ENCODE data around the gene TPRX2. TPM values are rescaled to one million over a fixed set of nuclear protein-coding genes. Genes with fewer than 3 reads are reported as not detected.
"Not testable (repeated sequence)": the region's sequence is repeated elsewhere in the genome, so short reads cannot be mapped to it uniquely, and the experiment has no call there.

TPRX2 gene
- total RNA-seq, 1 experiment from 2014 or later, result not detected

DNA sequence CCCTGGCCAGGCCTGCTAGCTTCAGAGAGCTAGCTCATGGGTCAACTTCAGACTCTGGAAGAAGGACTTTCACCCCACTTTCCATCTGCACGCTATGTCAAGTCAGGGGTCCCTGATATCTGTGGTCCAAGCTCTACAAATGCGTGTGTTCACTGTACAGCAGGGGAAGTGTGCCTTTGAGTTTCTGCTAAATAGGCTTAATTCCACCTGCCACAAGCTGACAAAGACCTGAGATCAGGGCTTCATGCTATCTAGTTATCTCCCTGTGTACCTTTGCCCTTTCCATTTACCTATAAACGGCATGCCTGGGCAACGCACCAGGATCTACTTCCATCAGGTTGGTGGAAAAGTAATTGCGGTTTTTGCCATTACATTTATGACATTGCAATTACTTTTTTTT, 37.7 kb downstream of the TPRX2 start:
- no peak for DNase-seq (ENCODE audit: low read depth, low spot score)

DNA sequence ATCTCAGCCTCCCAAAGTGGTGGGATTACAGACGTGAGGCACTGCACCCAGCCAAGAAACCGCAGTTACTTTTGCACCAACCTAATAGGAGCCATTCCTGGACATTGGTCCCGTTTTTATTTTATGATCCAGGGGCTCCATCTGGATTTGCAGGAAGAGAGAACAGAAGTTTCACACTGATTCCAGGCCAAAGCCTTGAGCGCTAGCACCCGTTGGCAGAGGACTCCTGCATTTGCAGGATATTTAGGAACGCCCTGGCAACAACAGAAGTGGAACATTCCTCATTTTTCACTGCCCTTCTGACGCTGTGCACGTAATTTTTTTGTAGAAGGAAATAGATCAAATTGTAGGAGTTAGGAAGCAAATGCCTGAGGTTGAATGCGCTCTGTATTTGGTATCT, 38.8 kb downstream of the TPRX2 start:
- in situ Hi-C loops (cut with HindIII; ENCODE audit: low pct_unique_long_range_greater_than_20kb, low sequenced_read_pairs), result no loop called here
- no peak for DNase-seq (ENCODE audit: low read depth, low spot score)

More for the DNA sequence above, 37.7 kb downstream of the TPRX2 start:
- in situ Hi-C loops (cut with HindIII; ENCODE audit: low pct_unique_long_range_greater_than_20kb, low sequenced_read_pairs), result no loop called here

DNA sequence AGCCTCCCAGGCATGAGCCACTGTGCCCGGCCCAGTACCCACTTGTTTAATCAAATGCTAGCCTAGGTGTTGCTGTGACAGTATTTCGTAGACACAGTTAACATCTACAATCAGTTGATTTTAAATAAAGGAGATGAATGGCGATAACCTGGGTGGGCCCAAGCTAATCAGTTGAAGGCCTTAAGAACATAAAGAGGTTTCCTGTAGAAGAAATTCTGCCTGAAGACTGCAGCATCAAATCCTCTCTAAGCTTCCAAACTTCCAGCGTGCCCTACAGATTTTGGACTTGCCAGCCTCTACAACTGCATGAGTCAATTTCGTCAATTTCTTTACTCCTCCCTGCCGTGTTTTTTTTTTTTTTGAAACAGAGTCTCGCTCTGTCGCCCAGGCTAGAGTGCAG, 40.3 kb downstream of the TPRX2 start:
- in situ Hi-C loops (cut with HindIII; ENCODE audit: low pct_unique_long_range_greater_than_20kb, low sequenced_read_pairs), result no loop called here
- DNase-seq (ENCODE audit: low read depth, low spot score), result no peak

DNA sequence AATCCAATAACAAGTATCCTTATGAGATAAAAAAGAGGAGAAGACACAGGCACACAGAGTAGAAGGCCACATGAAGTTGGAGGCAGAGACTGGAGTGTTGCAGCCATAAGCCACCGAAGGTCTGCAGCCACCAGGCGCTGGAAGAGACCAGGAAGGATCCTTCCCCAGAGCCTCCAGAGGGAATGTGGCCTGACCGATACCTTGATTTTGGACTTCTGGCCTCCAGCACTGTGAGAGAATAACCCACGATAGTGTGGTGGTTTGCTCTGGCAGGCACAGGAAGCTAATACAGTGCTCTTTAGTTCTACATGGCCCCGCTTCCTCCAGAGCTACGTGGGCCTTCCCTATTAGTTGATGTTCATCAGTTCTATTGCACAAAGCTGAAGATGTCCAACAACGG, 42.3 kb downstream of the TPRX2 start:
- in situ Hi-C loops (cut with HindIII; ENCODE audit: low pct_unique_long_range_greater_than_20kb, low sequenced_read_pairs), result no loop called here

DNA sequence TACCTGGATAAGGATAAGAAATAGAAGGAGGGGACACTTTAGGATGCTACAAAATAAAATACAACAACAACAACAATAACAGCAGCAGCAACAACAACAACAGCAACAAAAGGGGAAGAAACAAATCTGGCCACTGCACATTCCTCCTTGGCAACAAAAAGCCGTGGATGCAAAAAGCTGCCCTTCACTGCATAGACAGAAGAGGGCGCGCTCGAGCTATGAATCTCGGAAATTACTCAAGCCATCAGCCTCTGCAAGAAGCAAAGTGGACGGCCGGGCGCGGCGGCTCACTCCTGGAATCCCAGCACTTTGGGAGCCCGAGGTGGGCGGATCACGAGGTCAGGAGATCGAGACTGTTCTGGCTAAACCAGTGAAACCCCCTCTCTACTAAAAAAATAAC, 50.3 kb downstream of the TPRX2 start:
- DNase-seq (ENCODE audit: low read depth, low spot score); in situ Hi-C loops (cut with HindIII; ENCODE audit: low pct_unique_long_range_greater_than_20kb, low sequenced_read_pairs): not testable (repeated sequence)

More for the DNA sequence above, 42.3 kb downstream of the TPRX2 start:
- DNase-seq (ENCODE audit: low read depth, low spot score), result no peak

DNA sequence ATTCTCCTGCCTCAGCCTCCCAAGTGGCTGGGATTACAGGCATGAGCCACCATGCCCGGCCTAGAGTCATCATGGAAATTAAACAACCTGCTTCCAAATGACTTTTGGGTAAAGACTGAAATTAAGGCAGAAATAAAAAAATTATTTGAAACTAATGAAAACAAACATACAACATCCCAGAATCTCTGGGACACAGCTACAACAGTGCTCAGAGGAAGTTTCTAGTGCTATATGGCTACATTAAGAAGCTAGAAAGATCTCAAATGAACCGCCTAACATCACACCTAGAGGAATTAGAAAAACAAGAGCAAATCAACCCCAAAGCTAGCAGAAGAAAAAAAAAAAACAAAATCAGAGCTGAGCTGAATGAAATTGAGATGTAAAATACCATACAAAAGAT, 51.2 kb downstream of the TPRX2 start:
- DNase-seq (ENCODE audit: low read depth, low spot score); in situ Hi-C loops (cut with HindIII; ENCODE audit: low pct_unique_long_range_greater_than_20kb, low sequenced_read_pairs): not testable (repeated sequence)

Other genes with a start within 250 kb of the TPRX2 start
- gene EHD2, start 145.8 kb upstream of the TPRX2 start, total RNA-seq (2014; rRNA removed; shearing (Covaris generic)), result 0.37 and 0.53 TPM in 2 replicates
- gene NOP53, start 113.7 kb upstream of the TPRX2 start, total RNA-seq (2014; rRNA removed; shearing (Covaris generic)), result 98.2 and 120 TPM in 2 replicates
- 206 and 228 TPM in 2 replicates for gene SELENOW, start 80.5 kb upstream of the TPRX2 start, total RNA-seq (2014; rRNA removed; shearing (Covaris generic))
- not detected in 2 replicates for gene TPRX1, start 54.7 kb upstream of the TPRX2 start, total RNA-seq (2014; rRNA removed; shearing (Covaris generic))
- gene CRX, start 37.3 kb upstream of the TPRX2 start, total RNA-seq (2014; rRNA removed; shearing (Covaris generic)), result not detected in 2 replicates
- gene SULT2A1, start 27.1 kb downstream of the TPRX2 start, total RNA-seq (2014; rRNA removed; shearing (Covaris generic)), result 0.16 and 0.21 TPM in 2 replicates
- not detected in 2 replicates for gene BSPH1, start 132.9 kb downstream of the TPRX2 start, total RNA-seq (2014; rRNA removed; shearing (Covaris generic))
- gene ELSPBP1, start 135.4 kb downstream of the TPRX2 start, total RNA-seq (2014; rRNA removed; shearing (Covaris generic)), result 7.3 and 8.6 TPM in 2 replicates
- gene CABP5, start 184.8 kb downstream of the TPRX2 start, total RNA-seq (2014; rRNA removed; shearing (Covaris generic)), result not detected in 2 replicates